Measurements from ENCODE around the gene RPL28. TPM values are rescaled to one million over a fixed set of nuclear protein-coding genes. Genes with fewer than 3 reads are reported as not detected.

Gene RPL28
- total RNA-seq, 3 donors from 2014 or later: 942 to 1,365 (median 1,241) TPM

- Histone ChIP-seq H3K36me3 (ENCODE audit: low read depth) (no peaks in the 10 kb centered on the region), H3K4me3 (no peak overlapping the region), H3K4me1 (ENCODE audit: low read depth) (no peaks in the 10 kb centered on the region), H3K9me3 (no peaks in the 10 kb centered on the region)
- TF ChIP-seq, protein P1, sequence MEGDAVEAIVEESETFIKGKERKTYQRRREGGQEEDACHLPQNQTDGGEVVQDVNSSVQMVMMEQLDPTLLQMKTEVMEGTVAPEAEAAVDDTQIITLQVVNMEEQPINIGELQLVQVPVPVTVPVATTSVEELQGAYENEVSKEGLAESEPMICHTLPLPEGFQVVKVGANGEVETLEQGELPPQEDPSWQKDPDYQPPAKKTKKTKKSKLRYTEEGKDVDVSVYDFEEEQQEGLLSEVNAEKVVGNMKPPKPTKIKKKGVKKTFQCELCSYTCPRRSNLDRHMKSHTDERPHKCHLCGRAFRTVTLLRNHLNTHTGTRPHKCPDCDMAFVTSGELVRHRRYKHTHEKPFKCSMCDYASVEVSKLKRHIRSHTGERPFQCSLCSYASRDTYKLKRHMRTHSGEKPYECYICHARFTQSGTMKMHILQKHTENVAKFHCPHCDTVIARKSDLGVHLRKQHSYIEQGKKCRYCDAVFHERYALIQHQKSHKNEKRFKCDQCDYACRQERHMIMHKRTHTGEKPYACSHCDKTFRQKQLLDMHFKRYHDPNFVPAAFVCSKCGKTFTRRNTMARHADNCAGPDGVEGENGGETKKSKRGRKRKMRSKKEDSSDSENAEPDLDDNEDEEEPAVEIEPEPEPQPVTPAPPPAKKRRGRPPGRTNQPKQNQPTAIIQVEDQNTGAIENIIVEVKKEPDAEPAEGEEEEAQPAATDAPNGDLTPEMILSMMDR (IDR thresholded peaks at IDR 0.05): no peak
- intact Hi-C loops (cut with DNase I, micrococcal nuclease): no loop called here
- DNase-seq (no peak), ATAC-seq (no peak)
These were observed 48.7 kb downstream of the RPL28 start for GRCh38 chr19:55434356-55434919.

GRCh38 chr19:55435020-55435419 is 49.3 kb downstream of the RPL28 start:
- ATAC-seq: no peak
- intact Hi-C loops (cut with DNase I, micrococcal nuclease): no loop called here
- TF ChIP-seq, protein P1 (IDR thresholded peaks at IDR 0.05): no peak
- Histone ChIP-seq H3K4me1 (ENCODE audit: low read depth) (no peaks in the 10 kb centered on the region), H3K36me3 (ENCODE audit: low read depth) (no peaks in the 10 kb centered on the region), H3K9me3 (no peaks in the 10 kb centered on the region), H3K4me3 (no peak overlapping the region)
- no peak for DNase-seq

DNA sequence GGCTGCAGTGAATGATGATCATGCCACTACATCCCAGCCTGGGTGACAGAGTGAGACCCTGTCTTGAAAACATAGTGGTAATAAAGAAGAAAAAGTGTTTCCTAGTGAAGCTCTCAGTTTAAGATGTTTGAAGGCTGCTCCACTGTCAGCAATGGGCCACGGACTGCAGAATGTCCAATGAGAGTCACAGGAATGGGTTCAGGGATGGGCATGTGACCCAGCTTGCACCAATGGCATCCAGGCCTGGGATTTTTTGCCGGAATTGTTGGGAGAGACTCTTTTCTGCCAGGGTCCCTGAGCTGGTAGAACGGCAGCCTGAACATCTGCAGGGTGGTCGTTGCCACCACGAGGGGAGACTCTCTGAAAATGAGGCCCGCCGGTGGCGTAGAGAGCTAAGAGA is 51.1 kb downstream of the RPL28 start:
- peaks cover 4% of the 10 kb centered on the region for H3K4me1 ChIP-seq (ENCODE audit: low read depth)
- ATAC-seq: no peak
- H3K4me3 ChIP-seq: no peak overlapping the region
- TF ChIP-seq, protein P1 (IDR thresholded peaks at IDR 0.05): no peak
- no peak for DNase-seq
- no peaks in the 10 kb centered on the region for H3K9me3 ChIP-seq
- no peaks in the 10 kb centered on the region for H3K36me3 ChIP-seq (ENCODE audit: low read depth)
- intact Hi-C loops (cut with DNase I, micrococcal nuclease): no loop called here

GRCh38 chr19:55437410-55437809 is 51.7 kb downstream of the RPL28 start:
- peak in 2 of 3 donors; percentile 67 to 74 for DNase-seq
- Histone ChIP-seq H3K36me3 (ENCODE audit: low read depth) (no peaks in the 10 kb centered on the region), H3K9me3 (no peaks in the 10 kb centered on the region), H3K4me3 (no peak overlapping the region), H3K4me1 (ENCODE audit: low read depth) (peaks cover 6% of the 10 kb centered on the region)
- TF ChIP-seq, protein P1 (IDR thresholded peaks at IDR 0.05): no peak
- ATAC-seq: peak; percentile 76
- intact Hi-C loops (cut with DNase I, micrococcal nuclease): no loop called here

- Histone ChIP-seq H3K4me3 (no peak overlapping the region), H3K36me3 (ENCODE audit: low read depth) (no peaks in the 10 kb centered on the region), H3K9me3 (no peaks in the 10 kb centered on the region), H3K4me1 (ENCODE audit: low read depth) (peaks cover 6% of the 10 kb centered on the region)
- intact Hi-C loops (cut with DNase I, micrococcal nuclease): no loop called here
- ATAC-seq (no peak), DNase-seq (no peak)
- TF ChIP-seq, protein P1 (IDR thresholded peaks at IDR 0.05): no peak
These were observed 53.3 kb downstream of the RPL28 start for GRCh38 chr19:55439052-55439451.
